ENCODE measurements around the gene NPTXR. TPM values are rescaled to one million over a fixed set of nuclear protein-coding genes. Genes with fewer than 3 reads are reported as not detected.

Gene NPTXR
- total RNA-seq, 1 experiment from 2014 or later = 12.8 TPM

GRCh38 chr22:38866399-38867123, 22.7 kb upstream of the NPTXR start:
- RAD21 ChIA-PET (ENCODE audit: low non-redundant PET in 1 of 2, low total read pairs in 2 of 2, uncharacterized antibody in 2 of 2, unreplicated experiment in 2 of 2) = no interaction called here

More at GRCh38 chr22:38866399-38867123, 22.7 kb upstream of the NPTXR start:
- DNase-seq (ENCODE audit: low read depth, low spot score) (no peak), ATAC-seq (no peak)
- Histone ChIP-seq H3K79me2 (ENCODE audit: insufficient read depth, low read length) (peaks cover 52% of the 10 kb centered on the region), H3K9ac (ENCODE audit: low read length) (no peak overlapping the region), H3K27me3 (ENCODE audit: insufficient read depth, low read length) (no peaks in the 10 kb centered on the region), H3K4me1 (ENCODE audit: control insufficient read depth in 1 of 2, insufficient read depth in 2 of 2, low read length in 2 of 2) (peaks cover 6 to 25% of the 10 kb centered on the region in 2 experiments; a peak in 3 of 4 replicates), H3K4me2 (ENCODE audit: low read length) (no peak overlapping the region), H3K27ac (ENCODE audit: low read depth, low read length) (no peak overlapping the region), H2AFZ (ENCODE audit: low read depth, low read length, poor library complexity, severe bottlenecking) (no peak overlapping the region), H4K20me1 (ENCODE audit: insufficient read depth) (no peaks in the 10 kb centered on the region), H3K4me3 (replicated peaks in 1 of 2; ENCODE audit: low read depth in 1 of 2, low read length in 2 of 2) (no peak overlapping the region), H3K9me3 (ENCODE audit: control insufficient read depth in 1 of 2, insufficient read depth in 1 of 2, low read depth in 1 of 2, low read length in 2 of 2) (no peaks in the 10 kb centered on the region), H3K36me3 (ENCODE audit: control insufficient read depth in 1 of 2, insufficient read depth in 2 of 2, low read length in 2 of 2) (peaks cover 20 to 36% of the 10 kb centered on the region in 2 experiments), H3K9me2 (ENCODE audit: insufficient read depth) (no peaks in the 10 kb centered on the region)
- intact Hi-C loops (cut with micrococcal nuclease) = no loop called here
- ChIA-PET CTCF (no interaction called here), POLR2A (interaction anchor here (0.5 kb wide), 1 partner anchor 852 kb away, joined by 3 read pairs; no protein-coding TSS in a partner anchor)
- BruUV-seq (replicated peaks) = no TSS peak
- no peak for TF ChIP-seq ATF3 (IDR thresholded peaks at IDR 0.05)
- no peak for TF ChIP-seq MAX (IDR thresholded peaks at IDR 0.05)
- no peak for TF ChIP-seq POLR2A (IDR thresholded peaks at IDR 0.05; ENCODE audit: borderline replicate concordance, extremely low read depth, insufficient read depth, insufficient read length)
- no peak for TF ChIP-seq EZH2phosphoT487 (IDR thresholded peaks at IDR 0.05; ENCODE audit: borderline replicate concordance)
- no peak for TF ChIP-seq YY1 (IDR thresholded peaks at IDR 0.05; ENCODE audit: extremely low read depth, insufficient replicate concordance, low read depth, low read length)
- TF ChIP-seq ZFX (IDR thresholded peaks at IDR 0.05) = no peak
- TF ChIP-seq ZNF274 (IDR thresholded peaks at IDR 0.05; ENCODE audit: low read depth, low read length) = no peak
- TF ChIP-seq SRF (IDR thresholded peaks at IDR 0.05; ENCODE audit: low read depth) = no peak
- no peak for TF ChIP-seq CEBPB (IDR thresholded peaks at IDR 0.05; ENCODE audit: low read depth)
- no peak for TF ChIP-seq REST (IDR thresholded peaks at IDR 0.05; ENCODE audit: low read depth)
- no peak for TF ChIP-seq TCF7L2 (IDR thresholded peaks at IDR 0.05; ENCODE audit: borderline replicate concordance, extremely low read depth, insufficient read depth, insufficient read length)
- TF ChIP-seq FOSL1 (IDR thresholded peaks at IDR 0.05; ENCODE audit: low read depth) = no peak

All from HCT116 (cell line).